Measurements from ENCODE around the gene NAV3. TPM values are rescaled to one million over a fixed set of nuclear protein-coding genes. Genes with fewer than 3 reads are reported as not detected.
"Not testable (repeated sequence)": the region's sequence is repeated elsewhere in the genome, so short reads cannot be mapped to it uniquely, and the experiment has no call there.

NAV3 gene
- total RNA-seq, 2 experiments from 2014 or later = not detected

- not testable (repeated sequence) for H3K27ac Mint-ChIP-seq, H3K4me1 Mint-ChIP-seq, DNase-seq, H3K27me3 Mint-ChIP-seq, H3K36me3 Mint-ChIP-seq, H3K4me3 Mint-ChIP-seq
- peaks cover 16% of the 10 kb centered on the region for H3K9me3 Mint-ChIP-seq
These were observed 427.0 kb downstream of the NAV3 start for GRCh38 chr12:78257662-78258061.

- Mint-ChIP-seq H3K4me3 (no peak overlapping the region), H3K36me3 (no peaks in the 10 kb centered on the region), H3K27me3 (no peaks in the 10 kb centered on the region), H3K4me1 (no peaks in the 10 kb centered on the region), H3K27ac (no peak overlapping the region), H3K9me3 (peaks cover 6% of the 10 kb centered on the region)
- no peak for DNase-seq
These were observed 430.3 kb downstream of the NAV3 start for GRCh38 chr12:78260976-78261375.

- Mint-ChIP-seq H3K27me3 (no peaks in the 10 kb centered on the region), H3K9me3 (peaks cover 4% of the 10 kb centered on the region), H3K36me3 (no peaks in the 10 kb centered on the region), H3K4me1 (no peaks in the 10 kb centered on the region), H3K4me3 (no peak overlapping the region), H3K27ac (no peak overlapping the region)
- DNase-seq = no peak
These were observed 431.2 kb downstream of the NAV3 start for GRCh38 chr12:78261901-78262300.

All from activated naive CD8-positive, alpha-beta T cell treated with anti-CD3 and anti-CD28 coated beads for 36 hours (primary cell).